CD14-positive monocyte (primary cell): ENCODE results near the gene GABBR2. TPM values are rescaled to one million over a fixed set of nuclear protein-coding genes. Genes with fewer than 3 reads are reported as not detected.

Experiments
- DNase-seq, 3 donors: peaks; one replicate each; pipeline ENCODE4 v3.0.0-alpha.2; 2011 to 2022
- H2AFZ ChIP-seq: 2 replicates; pipeline ENCODE4 v1.6.0; 2012; ENCODE audit warnings: mild to moderate bottlenecking, low read depth, low read length, inconsistent platforms; ENCODE audit not compliant: insufficient read depth, poor library complexity, severe bottlenecking
- H3K27ac ChIP-seq, 2 donors: 1 replicate in 1 of 2; 2 replicates in 1 of 2; pipeline ENCODE4 v1.5.1; 2012 to 2013; ENCODE audit warnings: low read length in 2 of 2, control low read depth in 1 of 2, inconsistent platforms in 1 of 2, low read depth in 1 of 2, mild to moderate bottlenecking in 1 of 2
- H3K27me3 ChIP-seq, 2 donors: one replicate each; pipeline versions ENCODE4 v1.6.0 to v1.6.1; 2011 to 2013; ENCODE audit warnings: low read length in 2 of 2; ENCODE audit not compliant: control insufficient read depth in 2 of 2, insufficient read depth in 2 of 2
- H3K36me3 ChIP-seq, 2 donors: replicated peaks in 1 of 2; 1 replicate in 1 of 2; 2 replicates in 1 of 2; pipeline versions ENCODE4 v1.5.1 to v1.6.1; 2012 to 2013; ENCODE audit warnings: low read length in 2 of 2, control low read depth in 1 of 2, inconsistent platforms in 1 of 2, mild to moderate bottlenecking in 1 of 2; ENCODE audit not compliant: insufficient read depth in 2 of 2, control insufficient read depth in 1 of 2
- H3K4me1 ChIP-seq, 2 donors: 1 replicate in 1 of 2; 2 replicates in 1 of 2; pipeline versions ENCODE4 v1.5.1 to v1.6.1; 2012 to 2013; ENCODE audit warnings: low read length in 2 of 2, control low read depth in 1 of 2, inconsistent platforms in 1 of 2, mild to moderate bottlenecking in 1 of 2, moderate library complexity in 1 of 2; ENCODE audit not compliant: insufficient read depth in 2 of 2, control insufficient read depth in 1 of 2
- H3K4me2 ChIP-seq: replicated peaks from 2 replicates; pipeline ENCODE3; 2012; ENCODE audit warnings: low read length, moderate library complexity, mild to moderate bottlenecking; ENCODE audit not compliant: poor library complexity, severe bottlenecking; ENCODE audit errors: extremely low read depth
- H3K4me3 ChIP-seq, 3 experiments: fragments of 200-600 bp in 1 of 3; sonication (generic) in 1 of 3; replicated peaks in 1 of 3; 1 replicate in 2 of 3; 2 replicates in 1 of 3; pipeline ENCODE4 v1.5.1; 2011 to 2013; ENCODE audit warnings: low read length in 3 of 3, mild to moderate bottlenecking in 3 of 3, control low read depth in 2 of 3, low read depth in 2 of 3, inconsistent platforms in 1 of 3, moderate library complexity in 1 of 3
- H3K79me2 ChIP-seq: 2 replicates; pipeline ENCODE4 v1.6.0; 2012; ENCODE audit warnings: mild to moderate bottlenecking, control low read depth, inconsistent platforms, low read length, moderate library complexity; ENCODE audit not compliant: insufficient read depth
- H3K9ac ChIP-seq: 2 replicates; pipeline ENCODE4 v1.6.0; 2017; ENCODE audit warnings: low read length, mild to moderate bottlenecking; ENCODE audit not compliant: insufficient read depth, poor library complexity, severe bottlenecking
- H3K9me3 ChIP-seq, 2 donors: replicated peaks in 1 of 2; 1 replicate in 1 of 2; 2 replicates in 1 of 2; pipeline versions ENCODE4 v1.5.1 to v1.6.1; 2012 to 2013; ENCODE audit warnings: low read length in 2 of 2, control low read depth in 1 of 2; ENCODE audit not compliant: control insufficient read depth in 1 of 2, insufficient read depth in 1 of 2
- H4K20me1 ChIP-seq: 2 replicates; pipeline ENCODE4 v1.6.0; 2012; ENCODE audit warnings: mild to moderate bottlenecking, low read length, control low read depth, moderate library complexity; ENCODE audit not compliant: insufficient read depth
- H3K27ac Mint-ChIP-seq, 7 donors: one replicate each; pipeline ENCODE4 v1.8.0; 2020; ENCODE audit warnings: mild to moderate bottlenecking in 7 of 7, mixed read lengths in 7 of 7, moderate library complexity in 6 of 7, inconsistent platforms in 2 of 7
- H3K27me3 Mint-ChIP-seq, 3 donors: one replicate each; pipeline ENCODE4 v1.8.0; 2021 to 2022; ENCODE audit warnings: low read depth in 3 of 3, mild to moderate bottlenecking in 3 of 3, mixed read lengths in 3 of 3, moderate library complexity in 3 of 3, inconsistent platforms in 1 of 3
- H3K36me3 Mint-ChIP-seq, 2 donors: one replicate each; pipeline ENCODE4 v1.8.0; 2020; ENCODE audit warnings: mixed read lengths in 2 of 2, inconsistent platforms in 1 of 2, mild to moderate bottlenecking in 1 of 2
- H3K4me1 Mint-ChIP-seq: one replicate; pipeline ENCODE4 v1.8.0; 2020; ENCODE audit warnings: mild to moderate bottlenecking, mixed read lengths
- H3K4me3 Mint-ChIP-seq, 2 donors: one replicate each; pipeline ENCODE4 v1.8.0; 2020; ENCODE audit warnings: mild to moderate bottlenecking in 2 of 2, mixed read lengths in 2 of 2, moderate library complexity in 1 of 2
- H3K9me3 Mint-ChIP-seq, 7 donors: one replicate each; pipeline ENCODE4 v1.8.0; 2020 to 2022; ENCODE audit warnings: mixed read lengths in 7 of 7, mild to moderate bottlenecking in 6 of 7, moderate library complexity in 6 of 7, inconsistent platforms in 2 of 7
- WGBS: methylation state at CpG from one replicate; pipeline ENCODE4 v1.1.5; 2013; ENCODE audit warnings: missing lambda C conversion rate; ENCODE audit not compliant: insufficient coverage; 5-methylcytosine and 5-hydroxymethylcytosine counted together
- intact Hi-C, 2 donors: fragments of 100-400 bp; cut with micrococcal nuclease; formaldehyde crosslinking; loops; one replicate each; pipeline versions ENCODE4 v1.15.0 to v1.15.1; 2023
- polyA plus RNA-seq, 3 donors: library from polyadenylated mRNA; depleted of rRNA in 1 of 3; unstranded in 2 of 3; stranded (reverse) in 1 of 3; fragments of 300-500 nt in 2 of 3; fragments of >200 nt in 1 of 3; fragmentation: Illumina TruSeq in 2 of 3; gene quantifications; 1 replicate in 2 of 3; 2 replicates in 1 of 3; pipeline ENCODE4 v1.2.3, GENCODE V29; 2012 to 2021
- TF ChIP-seq, protein P1 (sequence below): fragments of 200-600 bp; IDR thresholded peaks from one replicate; pipeline ENCODE4 v1.8.0; 2022; ENCODE audit warnings: antibody characterized with exemption, mild to moderate bottlenecking

GABBR2 gene
- polyA plus RNA-seq, 3 donors = not detected

DNA sequence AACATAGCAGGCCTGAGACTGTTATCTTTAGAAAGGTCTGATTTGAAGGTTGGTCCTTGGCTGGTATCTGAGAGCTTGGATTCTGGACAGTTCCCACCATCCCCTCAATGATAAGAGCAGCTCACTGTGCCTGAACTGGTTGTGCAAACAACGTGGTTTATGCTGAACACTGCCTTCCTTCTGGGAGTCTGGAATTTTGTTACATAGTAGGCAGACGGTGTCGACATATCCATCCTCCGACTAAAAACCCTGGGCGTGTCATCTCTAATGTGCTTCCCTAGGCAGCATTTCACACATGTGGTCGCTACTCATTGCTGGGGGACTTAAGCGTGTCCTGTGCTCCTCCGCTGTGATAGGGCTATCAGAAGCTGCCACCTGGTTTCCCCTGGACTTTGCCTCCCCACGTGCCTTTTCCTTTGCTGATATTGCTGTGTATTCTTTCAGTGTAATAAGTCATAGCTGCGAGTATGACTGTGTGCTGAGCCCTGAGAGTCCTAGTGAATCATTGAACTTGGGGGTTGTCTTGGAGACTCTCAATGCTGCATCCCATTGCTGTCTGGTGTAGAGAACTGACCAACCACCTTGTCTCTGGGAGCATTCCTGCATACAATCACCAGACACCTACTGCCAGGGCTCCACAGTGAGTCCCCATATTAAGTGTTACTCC, 334.2 kb downstream of the GABBR2 start:
- intact Hi-C loops = no loop called here
- H3K36me3 ChIP-seq = no peaks in the 10 kb centered on the region
- no peaks in the 10 kb centered on the region for H3K9me3 ChIP-seq
- H3K4me1 ChIP-seq = no peaks in the 10 kb centered on the region
- no peak overlapping the region for H3K4me3 Mint-ChIP-seq
- 90% methylated on average over 9 of the region's 10 CpGs for WGBS
- no peak overlapping the region for H3K9ac ChIP-seq
- H2AFZ ChIP-seq = no peak overlapping the region
- TF ChIP-seq, protein P1, sequence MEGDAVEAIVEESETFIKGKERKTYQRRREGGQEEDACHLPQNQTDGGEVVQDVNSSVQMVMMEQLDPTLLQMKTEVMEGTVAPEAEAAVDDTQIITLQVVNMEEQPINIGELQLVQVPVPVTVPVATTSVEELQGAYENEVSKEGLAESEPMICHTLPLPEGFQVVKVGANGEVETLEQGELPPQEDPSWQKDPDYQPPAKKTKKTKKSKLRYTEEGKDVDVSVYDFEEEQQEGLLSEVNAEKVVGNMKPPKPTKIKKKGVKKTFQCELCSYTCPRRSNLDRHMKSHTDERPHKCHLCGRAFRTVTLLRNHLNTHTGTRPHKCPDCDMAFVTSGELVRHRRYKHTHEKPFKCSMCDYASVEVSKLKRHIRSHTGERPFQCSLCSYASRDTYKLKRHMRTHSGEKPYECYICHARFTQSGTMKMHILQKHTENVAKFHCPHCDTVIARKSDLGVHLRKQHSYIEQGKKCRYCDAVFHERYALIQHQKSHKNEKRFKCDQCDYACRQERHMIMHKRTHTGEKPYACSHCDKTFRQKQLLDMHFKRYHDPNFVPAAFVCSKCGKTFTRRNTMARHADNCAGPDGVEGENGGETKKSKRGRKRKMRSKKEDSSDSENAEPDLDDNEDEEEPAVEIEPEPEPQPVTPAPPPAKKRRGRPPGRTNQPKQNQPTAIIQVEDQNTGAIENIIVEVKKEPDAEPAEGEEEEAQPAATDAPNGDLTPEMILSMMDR = no peak
- no peak overlapping the region for H3K27ac ChIP-seq
- H3K4me3 ChIP-seq = no peak overlapping the region
- H3K4me2 ChIP-seq = no peak overlapping the region
- peaks cover 0 to 6% (median under 1%) of the 10 kb centered on the region in 3 donors for H3K27me3 Mint-ChIP-seq
- H3K27me3 ChIP-seq = no peaks in the 10 kb centered on the region
- H3K9me3 Mint-ChIP-seq = peaks cover 0 to 2% (median 0%) of the 10 kb centered on the region in 7 donors
- H3K27ac Mint-ChIP-seq = no peak overlapping the region
- no peaks in the 10 kb centered on the region for H4K20me1 ChIP-seq
- DNase-seq = no peak
- no peaks in the 10 kb centered on the region for H3K79me2 ChIP-seq
- H3K36me3 Mint-ChIP-seq = no peaks in the 10 kb centered on the region
- peaks cover 2% of the 10 kb centered on the region for H3K4me1 Mint-ChIP-seq

- H3K4me1 ChIP-seq = no peaks in the 10 kb centered on the region
- intact Hi-C loops = no loop called here
- Mint-ChIP-seq H3K27ac (no peak overlapping the region), H3K27me3 (peaks cover 0 to 6% (median 2%) of the 10 kb centered on the region in 3 donors), H3K9me3 (peaks cover 0 to 2% (median 0%) of the 10 kb centered on the region in 7 donors), H3K36me3 (no peaks in the 10 kb centered on the region), H3K4me3 (no peak overlapping the region), H3K4me1 (peaks cover 2% of the 10 kb centered on the region)
- no peaks in the 10 kb centered on the region for H3K27me3 ChIP-seq
- H3K4me2 ChIP-seq = no peak overlapping the region
- TF ChIP-seq, protein P1 = no peak
- H3K79me2 ChIP-seq = no peaks in the 10 kb centered on the region
- no peak overlapping the region for H3K9ac ChIP-seq
- no peaks in the 10 kb centered on the region for H3K9me3 ChIP-seq
- H3K36me3 ChIP-seq = no peaks in the 10 kb centered on the region
- H4K20me1 ChIP-seq = no peaks in the 10 kb centered on the region
- no peak for DNase-seq
- no peak overlapping the region for H3K27ac ChIP-seq
- no peak overlapping the region for H3K4me3 ChIP-seq
- H2AFZ ChIP-seq = no peak overlapping the region
Measured at GRCh38 chr9:98373609-98374008, 335.1 kb downstream of the GABBR2 start.
